Measurements from ENCODE around the gene KIAA0232. TPM values are rescaled to one million over a fixed set of nuclear protein-coding genes. Genes with fewer than 3 reads are reported as not detected.

KIAA0232 gene
- total and polyA plus RNA-seq, 12 donors: 7.3 to 45.2 (median 27.4) TPM

- H3K27ac ChIP-seq: no peak overlapping the region
- no peak for DNase-seq
- no peaks in the 10 kb centered on the region for H3K27me3 ChIP-seq
- no peaks in the 10 kb centered on the region for H3K36me3 ChIP-seq (replicated peaks in 1 of 2)
- TF ChIP-seq CTCF (IDR thresholded peaks at IDR 0.05): no peak
- no peak for TF ChIP-seq POLR2A (IDR thresholded peaks at IDR 0.05)
- no peaks in the 10 kb centered on the region for H3K4me1 ChIP-seq (replicated peaks in 1 of 2)
- no peaks in the 10 kb centered on the region for H3K9me3 ChIP-seq (replicated peaks in 1 of 3)
- intact Hi-C loops (cut with DNase I): no loop called here
- no peak overlapping the region for H3K4me3 ChIP-seq
- WGBS, 4 donors: 85 to 92% (median 87%) methylated on average over 4 of the region's 4 CpGs
Observed at GRCh38 chr4:6739920-6740319, 42.6 kb upstream of the KIAA0232 start.

GRCh38 chr4:6740347-6740746, 42.2 kb upstream of the KIAA0232 start:
- no peak for DNase-seq
- H3K4me1 ChIP-seq (replicated peaks in 1 of 2): no peaks in the 10 kb centered on the region
- intact Hi-C loops (cut with DNase I): no loop called here
- H3K36me3 ChIP-seq (replicated peaks in 1 of 2): no peaks in the 10 kb centered on the region
- WGBS, 4 donors: 94 to 96% (median 95%) methylated on average over 8 of the region's 8 CpGs
- no peak overlapping the region for H3K27ac ChIP-seq
- H3K9me3 ChIP-seq (replicated peaks in 1 of 3): no peaks in the 10 kb centered on the region
- H3K4me3 ChIP-seq: no peak overlapping the region
- TF ChIP-seq CTCF (IDR thresholded peaks at IDR 0.05): no peak
- TF ChIP-seq POLR2A (IDR thresholded peaks at IDR 0.05): no peak
- H3K27me3 ChIP-seq: no peaks in the 10 kb centered on the region

GRCh38 chr4:6742507-6742906, 40.0 kb upstream of the KIAA0232 start:
- Histone ChIP-seq H3K4me1 (replicated peaks in 1 of 2) (no peaks in the 10 kb centered on the region), H3K36me3 (replicated peaks in 1 of 2) (no peaks in the 10 kb centered on the region), H3K4me3 (no peak overlapping the region), H3K27me3 (no peaks in the 10 kb centered on the region), H3K27ac (no peak overlapping the region), H3K9me3 (replicated peaks in 1 of 3) (no peaks in the 10 kb centered on the region)
- 63 to 91% (median 76%) methylated on average over 2 of the region's 2 CpGs for WGBS, 4 donors
- DNase-seq: no peak
- intact Hi-C loops (cut with DNase I): no loop called here
- TF ChIP-seq CTCF (IDR thresholded peaks at IDR 0.05) (no peak), POLR2A (IDR thresholded peaks at IDR 0.05) (no peak)

- Histone ChIP-seq H3K27me3 (no peaks in the 10 kb centered on the region), H3K4me1 (replicated peaks in 1 of 2) (no peaks in the 10 kb centered on the region), H3K4me3 (no peak overlapping the region), H3K9me3 (replicated peaks in 1 of 3) (no peaks in the 10 kb centered on the region), H3K27ac (no peak overlapping the region), H3K36me3 (replicated peaks in 1 of 2) (no peaks in the 10 kb centered on the region)
- intact Hi-C loops (cut with DNase I): no loop called here
- DNase-seq: peak in 1 of 7 donors; percentile 11
- WGBS, 4 donors: 75 to 87% (median 85%) methylated on average over 6 to 11 of the region's 11 CpGs
- no peak for TF ChIP-seq POLR2A (IDR thresholded peaks at IDR 0.05)
- TF ChIP-seq CTCF (IDR thresholded peaks at IDR 0.05): no peak
Observed at GRCh38 chr4:6742989-6743388, 39.5 kb upstream of the KIAA0232 start.
